OCI-M2 (cell line): Measurements from ENCODE around the gene OR5B3.
"Not testable (repeated sequence)": the region's sequence is repeated elsewhere in the genome, so short reads cannot be mapped to it uniquely, and the experiment has no call there.

Source experiments
- DNase-seq: peaks from one replicate; lab custom pipeline; 2025; ENCODE audit not compliant: unreplicated experiment; lab: John Stamatoyannopoulos, UW

OR5B3 gene

DNA sequence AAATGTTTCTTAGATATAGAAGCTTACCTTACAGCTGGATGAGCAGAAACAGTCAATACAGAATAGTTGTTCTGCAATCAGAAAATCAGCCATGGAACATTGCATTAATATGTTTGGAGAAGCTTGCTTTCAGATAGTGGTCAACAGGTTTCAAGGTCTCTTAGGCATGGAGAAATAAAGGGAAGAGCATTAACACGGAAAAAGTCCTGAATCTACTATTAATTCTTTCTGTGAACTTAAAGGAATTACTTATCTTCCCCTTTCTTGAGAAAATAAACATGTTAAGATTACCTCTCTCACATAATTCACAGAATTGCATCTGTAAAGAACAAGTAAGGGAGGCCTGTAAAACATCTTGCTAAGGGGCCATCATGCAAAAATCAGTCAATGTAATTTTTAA is at the start of gene OR5B3:
TSS of gene OR5B3 (minus strand) at position 101 of the 400 bp plus-strand sequence. CDS start 3,465 bp downstream, outside the sequence.
- DNase-seq = no peak

DNA sequence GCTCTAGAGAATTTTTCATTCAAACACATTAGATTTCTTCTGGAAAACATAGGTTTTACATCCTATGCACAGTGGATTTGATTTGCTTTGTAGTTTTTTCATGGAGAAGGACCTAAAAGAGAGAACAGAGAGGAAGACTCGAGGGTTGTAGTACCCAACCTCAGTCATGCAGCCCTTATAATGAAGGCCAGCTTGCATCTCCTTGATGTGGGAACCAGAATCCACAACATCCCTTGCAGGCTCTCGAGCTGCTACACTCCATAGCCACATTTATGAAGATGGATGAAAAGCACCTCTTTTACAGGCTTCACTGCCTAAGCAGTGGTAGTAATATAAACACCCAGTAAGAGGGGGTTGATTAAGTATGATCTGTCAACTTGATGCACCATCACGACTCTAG is 44.9 kb upstream of the OR5B3 start:
- no peak for DNase-seq

DNA sequence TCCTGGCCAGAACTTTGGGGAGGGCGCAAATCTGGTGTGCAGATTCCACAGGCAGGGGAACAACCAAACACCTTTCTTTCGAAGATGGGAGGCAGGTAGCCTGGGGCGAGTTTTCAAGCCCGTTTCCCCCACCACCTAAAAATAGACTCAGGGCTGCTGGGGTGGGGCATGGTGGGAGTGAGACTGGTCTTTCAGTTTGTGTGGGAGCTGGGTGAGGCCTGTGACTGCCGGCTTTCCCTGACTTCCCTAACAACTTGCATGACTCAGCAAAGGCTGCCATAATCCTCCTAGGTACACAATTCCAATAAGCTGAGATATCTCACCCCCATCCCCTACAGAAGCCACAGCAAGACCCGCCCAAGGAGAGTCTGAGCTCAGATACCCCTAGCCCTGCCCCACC is 39.6 kb upstream of the OR5B3 start:
- no peak for DNase-seq

- DNase-seq = no peak
These were observed 37.6 kb upstream of the OR5B3 start for GRCh38 chr11:58444300-58444699.

GRCh38 chr11:58442136-58442535 is 35.5 kb upstream of the OR5B3 start, which contains the start of gene OR5B12:
Gene OR5B12 (minus strand): TSS chr11:58442236. CDS start chr11:58440151, 2,085 bp downstream.
- DNase-seq = no peak

- DNase-seq = no peak
These were observed 31.8 kb upstream of the OR5B3 start for GRCh38 chr11:58438486-58438885.

- no peak for DNase-seq
These were observed 27.5 kb upstream of the OR5B3 start for GRCh38 chr11:58434217-58434616.

- no peak for DNase-seq
These were observed 27.0 kb upstream of the OR5B3 start for GRCh38 chr11:58433638-58434203.

DNA sequence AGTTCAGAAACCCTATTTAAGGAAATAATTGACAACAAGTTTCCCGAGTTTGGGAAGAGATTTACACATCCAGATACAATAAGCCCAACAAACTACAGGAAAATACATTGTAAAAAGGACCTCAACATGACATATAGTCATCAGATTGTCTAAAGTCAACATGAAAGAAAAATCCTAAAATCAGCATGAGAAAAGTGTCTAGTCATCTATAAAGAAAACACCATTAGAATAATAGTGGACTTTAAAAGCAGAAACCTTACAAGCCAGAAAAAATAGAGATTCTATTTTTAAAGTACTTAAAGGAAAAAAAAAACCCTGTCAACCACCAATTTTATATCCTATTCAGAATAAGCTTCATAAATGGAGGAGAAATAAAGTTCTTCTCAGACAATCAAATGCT is 22.6 kb upstream of the OR5B3 start:
- DNase-seq = no peak

DNA sequence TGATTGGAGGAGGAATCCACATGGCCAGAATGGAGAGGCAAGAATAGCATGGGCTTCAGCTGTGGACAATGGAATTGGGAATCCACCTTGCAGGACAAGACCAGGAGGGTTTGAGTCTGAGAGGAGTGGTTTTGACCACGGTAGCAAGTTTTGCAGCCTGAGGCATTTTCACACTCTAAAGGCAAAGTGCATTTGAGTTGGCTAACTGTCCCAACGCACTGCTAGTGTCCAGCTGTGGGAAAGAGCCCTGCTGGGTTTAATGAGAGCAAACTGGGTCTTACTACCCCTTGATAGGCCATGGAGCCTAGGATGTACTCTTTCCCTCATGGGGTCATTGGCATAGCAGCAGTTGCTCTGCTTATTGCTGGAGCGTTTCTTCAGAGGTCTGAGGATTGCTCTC is 21.3 kb upstream of the OR5B3 start, which contains the start of gene OR5B2:
TSS of gene OR5B2 (minus strand) at position 101 of the 400 bp plus-strand sequence. CDS start 4,860 bp downstream, outside the sequence.
- no peak for DNase-seq

- DNase-seq = not testable (repeated sequence)
These were observed 7.1 kb downstream of the OR5B3 start for GRCh38 chr11:58399622-58400021.

DNA sequence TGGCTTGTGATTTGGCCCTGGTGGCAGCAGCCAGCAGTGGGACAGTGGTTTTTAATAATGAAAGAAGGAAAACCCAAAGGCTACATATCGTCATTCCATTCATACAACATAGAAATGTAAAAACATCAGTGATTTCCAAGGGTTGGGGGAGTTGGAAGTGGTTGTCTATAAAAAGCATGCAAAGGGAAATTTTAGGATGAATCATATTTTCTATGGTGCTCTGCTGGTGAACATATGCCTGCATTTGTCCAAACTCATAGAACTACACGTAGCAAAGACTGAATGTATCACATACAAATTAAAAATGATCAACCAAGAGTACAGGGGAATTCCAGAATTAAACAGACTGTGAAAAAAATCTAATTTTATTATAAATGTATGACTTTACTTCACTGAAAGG is 11.1 kb downstream of the OR5B3 start:
- no peak for DNase-seq

- no peak for DNase-seq
These were observed 12.5 kb downstream of the OR5B3 start for GRCh38 chr11:58394195-58394594.

DNA sequence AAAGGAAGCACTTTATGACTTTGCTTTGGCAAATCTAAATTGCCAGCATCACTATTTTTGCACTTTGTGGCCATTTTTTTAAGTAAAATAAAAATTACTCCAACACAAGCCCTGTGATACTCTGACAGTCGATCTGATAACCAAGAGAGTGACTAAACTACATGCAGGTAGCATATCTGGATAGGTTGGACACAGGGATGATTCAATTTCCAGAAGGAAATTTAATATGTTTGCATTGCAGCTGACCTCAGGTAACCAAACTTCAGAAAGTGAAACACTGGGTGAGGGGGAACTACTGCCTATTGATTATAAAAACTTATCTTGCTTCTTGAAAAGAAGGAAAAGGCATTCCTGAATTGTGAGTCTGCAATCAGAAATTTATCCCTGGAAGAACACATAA is 13.9 kb downstream of the OR5B3 start:
- DNase-seq = no peak

DNA sequence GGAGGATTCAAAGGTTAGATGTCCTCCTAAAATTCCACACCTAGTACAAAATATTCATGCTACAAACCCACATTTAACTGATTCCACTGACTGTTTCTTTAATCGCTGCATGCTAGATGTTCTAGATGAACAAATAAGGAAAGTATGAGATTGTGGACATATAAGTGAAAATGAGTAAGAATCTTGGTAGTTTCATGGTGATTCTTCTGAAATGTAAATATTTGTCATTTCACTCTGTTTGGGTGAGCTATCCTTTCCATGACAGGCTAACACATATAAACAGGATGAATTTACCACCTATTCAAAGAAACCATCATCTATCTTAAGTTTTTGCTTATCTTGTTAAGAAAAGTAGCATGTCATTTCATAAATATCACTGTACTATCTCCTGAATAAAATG is 14.8 kb downstream of the OR5B3 start:
- no peak for DNase-seq

GRCh38 chr11:58390551-58391063 is 16.1 kb downstream of the OR5B3 start:
- DNase-seq = no peak

DNA sequence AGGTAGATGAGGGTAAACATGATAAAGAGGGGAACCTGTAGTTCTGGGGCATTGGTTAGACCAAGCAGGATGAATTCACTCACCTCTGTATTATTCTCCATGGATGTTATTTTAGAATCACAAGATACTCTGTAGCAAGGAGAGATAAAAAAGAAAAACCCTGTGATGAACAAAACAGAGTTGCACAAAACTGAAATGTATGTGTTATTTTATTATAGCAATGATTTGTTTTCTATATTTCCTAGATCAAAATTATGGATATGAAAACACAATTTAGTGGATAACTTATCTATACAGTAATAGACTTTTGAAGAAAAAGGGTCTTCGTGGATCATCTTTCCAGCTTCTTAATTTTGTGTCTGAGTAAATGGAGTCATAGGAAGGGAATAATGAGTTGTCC is 47.7 kb downstream of the OR5B3 start, which contains the start of gene OR5B17:
TSS of gene OR5B17 (minus strand) at position 101 of the 400 bp plus-strand sequence. CDS start at position 101, 0 bp downstream.
- no peak for DNase-seq

GRCh38 chr11:58354727-58355126 is 51.9 kb downstream of the OR5B3 start:
- no peak for DNase-seq
